HCT116 (cell line): ENCODE results near the gene H3-3A.

ENCODE experiments used
- CEBPB ChIP-seq: IDR thresholded peaks from 2 replicates; pipeline ENCODE4 v1.6.1; 2012; ENCODE audit warnings: low read depth
- JUND ChIP-seq: IDR thresholded peaks from 2 replicates; pipeline ENCODE4 v1.6.1; 2012
- POLR2A ChIP-seq: IDR thresholded peaks from 2 replicates; pipeline ENCODE4 v1.7.0; 2011; ENCODE audit warnings: borderline replicate concordance; ENCODE audit not compliant: insufficient read depth, insufficient read length; ENCODE audit errors: extremely low read depth
- SIN3A ChIP-seq: IDR thresholded peaks from 2 replicates; pipeline ENCODE4 v1.6.1; 2012; ENCODE audit warnings: low read depth
- TF ChIP-seq, protein P1 (sequence below), 3 experiments: fragments of 200-600 bp in 1 of 3; sonication (generic) in 1 of 3; IDR thresholded peaks in 2 of 3; conservative IDR thresholded peaks in 1 of 3; 2 replicates each; pipeline ENCODE4 v1.5.1; 2012 to 2017; ENCODE audit warnings: low read depth in 2 of 3, low read length in 2 of 3, antibody characterized with exemption in 1 of 3, borderline replicate concordance in 1 of 3, control low read depth in 1 of 3, mild to moderate bottlenecking in 1 of 3, mixed read lengths in 1 of 3, mixed run types in 1 of 3, moderate library complexity in 1 of 3; ENCODE audit not compliant: insufficient read depth in 1 of 3
- TF ChIP-seq, protein P2 (sequence below): IDR thresholded peaks from 2 replicates; pipeline ENCODE4 v1.6.1; 2012; ENCODE audit warnings: low read depth

DNA sequence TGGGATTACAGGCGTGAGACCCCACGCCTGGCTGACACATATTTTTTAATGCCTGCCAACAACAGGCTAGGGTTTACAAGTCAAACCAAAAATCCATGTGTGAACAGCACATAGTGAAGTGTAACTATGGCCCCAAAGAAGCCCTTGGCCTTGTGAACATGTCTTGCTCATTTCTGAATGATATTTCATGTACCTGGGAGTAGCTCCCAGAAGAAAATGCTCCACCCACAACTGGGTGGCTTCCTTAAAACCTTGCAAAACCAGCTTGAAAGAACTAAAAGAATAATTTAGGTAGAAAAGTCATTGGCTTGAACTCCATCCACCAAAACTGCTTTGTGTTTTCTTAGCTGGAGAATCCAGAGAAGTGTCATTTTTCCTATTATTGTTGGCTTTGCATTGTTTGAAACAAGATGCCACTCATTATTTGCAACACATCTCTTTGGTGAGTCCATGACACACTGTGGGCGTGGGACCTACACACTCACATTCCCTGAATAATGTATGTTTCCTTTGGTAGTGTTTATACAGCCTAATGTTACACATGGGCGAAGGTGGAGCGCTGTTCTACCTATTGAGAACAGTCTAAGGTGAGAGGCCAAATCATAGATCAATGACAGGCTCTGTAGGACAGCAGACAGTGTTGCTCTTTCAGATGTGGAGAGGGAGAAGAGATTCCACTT, 34.8 kb upstream of the H3-3A start:
- TF ChIP-seq JUND: no peak
- TF ChIP-seq, protein P1, sequence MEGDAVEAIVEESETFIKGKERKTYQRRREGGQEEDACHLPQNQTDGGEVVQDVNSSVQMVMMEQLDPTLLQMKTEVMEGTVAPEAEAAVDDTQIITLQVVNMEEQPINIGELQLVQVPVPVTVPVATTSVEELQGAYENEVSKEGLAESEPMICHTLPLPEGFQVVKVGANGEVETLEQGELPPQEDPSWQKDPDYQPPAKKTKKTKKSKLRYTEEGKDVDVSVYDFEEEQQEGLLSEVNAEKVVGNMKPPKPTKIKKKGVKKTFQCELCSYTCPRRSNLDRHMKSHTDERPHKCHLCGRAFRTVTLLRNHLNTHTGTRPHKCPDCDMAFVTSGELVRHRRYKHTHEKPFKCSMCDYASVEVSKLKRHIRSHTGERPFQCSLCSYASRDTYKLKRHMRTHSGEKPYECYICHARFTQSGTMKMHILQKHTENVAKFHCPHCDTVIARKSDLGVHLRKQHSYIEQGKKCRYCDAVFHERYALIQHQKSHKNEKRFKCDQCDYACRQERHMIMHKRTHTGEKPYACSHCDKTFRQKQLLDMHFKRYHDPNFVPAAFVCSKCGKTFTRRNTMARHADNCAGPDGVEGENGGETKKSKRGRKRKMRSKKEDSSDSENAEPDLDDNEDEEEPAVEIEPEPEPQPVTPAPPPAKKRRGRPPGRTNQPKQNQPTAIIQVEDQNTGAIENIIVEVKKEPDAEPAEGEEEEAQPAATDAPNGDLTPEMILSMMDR (IDR thresholded peaks at IDR 0.05 in 2 of 3, conservative IDR thresholded peaks at IDR 0.05 in 1 of 3; ENCODE audit: borderline replicate concordance in 1 of 3, insufficient read depth in 1 of 3, low read depth in 2 of 3, low read length in 2 of 3): no peak
- TF ChIP-seq CEBPB: no peak
- no peak for TF ChIP-seq SIN3A
- no peak for TF ChIP-seq POLR2A
- TF ChIP-seq, protein P2, sequence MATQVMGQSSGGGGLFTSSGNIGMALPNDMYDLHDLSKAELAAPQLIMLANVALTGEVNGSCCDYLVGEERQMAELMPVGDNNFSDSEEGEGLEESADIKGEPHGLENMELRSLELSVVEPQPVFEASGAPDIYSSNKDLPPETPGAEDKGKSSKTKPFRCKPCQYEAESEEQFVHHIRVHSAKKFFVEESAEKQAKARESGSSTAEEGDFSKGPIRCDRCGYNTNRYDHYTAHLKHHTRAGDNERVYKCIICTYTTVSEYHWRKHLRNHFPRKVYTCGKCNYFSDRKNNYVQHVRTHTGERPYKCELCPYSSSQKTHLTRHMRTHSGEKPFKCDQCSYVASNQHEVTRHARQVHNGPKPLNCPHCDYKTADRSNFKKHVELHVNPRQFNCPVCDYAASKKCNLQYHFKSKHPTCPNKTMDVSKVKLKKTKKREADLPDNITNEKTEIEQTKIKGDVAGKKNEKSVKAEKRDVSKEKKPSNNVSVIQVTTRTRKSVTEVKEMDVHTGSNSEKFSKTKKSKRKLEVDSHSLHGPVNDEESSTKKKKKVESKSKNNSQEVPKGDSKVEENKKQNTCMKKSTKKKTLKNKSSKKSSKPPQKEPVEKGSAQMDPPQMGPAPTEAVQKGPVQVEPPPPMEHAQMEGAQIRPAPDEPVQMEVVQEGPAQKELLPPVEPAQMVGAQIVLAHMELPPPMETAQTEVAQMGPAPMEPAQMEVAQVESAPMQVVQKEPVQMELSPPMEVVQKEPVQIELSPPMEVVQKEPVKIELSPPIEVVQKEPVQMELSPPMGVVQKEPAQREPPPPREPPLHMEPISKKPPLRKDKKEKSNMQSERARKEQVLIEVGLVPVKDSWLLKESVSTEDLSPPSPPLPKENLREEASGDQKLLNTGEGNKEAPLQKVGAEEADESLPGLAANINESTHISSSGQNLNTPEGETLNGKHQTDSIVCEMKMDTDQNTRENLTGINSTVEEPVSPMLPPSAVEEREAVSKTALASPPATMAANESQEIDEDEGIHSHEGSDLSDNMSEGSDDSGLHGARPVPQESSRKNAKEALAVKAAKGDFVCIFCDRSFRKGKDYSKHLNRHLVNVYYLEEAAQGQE: no peak
